Colonic mucosa (tissue), 4 donors: ENCODE data around the gene CHRNB4. TPM values are rescaled to one million over a fixed set of nuclear protein-coding genes. Genes with fewer than 3 reads are reported as not detected.

ENCODE experiments used
- DNase-seq: peaks from one replicate; pipeline ENCODE4 v3.0.0-alpha.2; 2020
- H3K27ac ChIP-seq: fragments of 200-600 bp; one replicate; pipeline ENCODE4 v1.8.0; 2021
- H3K27me3 ChIP-seq: fragments of 200-600 bp; one replicate; pipeline ENCODE4 v1.8.0; 2021
- H3K36me3 ChIP-seq: fragments of 200-600 bp; one replicate; pipeline ENCODE4 v1.8.0; 2021
- H3K4me1 ChIP-seq: fragments of 200-600 bp; one replicate; pipeline ENCODE4 v1.8.0; 2021; ENCODE audit warnings: mild to moderate bottlenecking
- H3K4me3 ChIP-seq: fragments of 200-600 bp; one replicate; pipeline ENCODE4 v1.8.0; 2021
- H3K9ac ChIP-seq, 2 donors: one replicate each; pipeline ENCODE4 v1.7.0; 2013; ENCODE audit warnings: control low read depth in 2 of 2, low read depth in 2 of 2, low read length in 2 of 2
- H3K9me3 ChIP-seq: fragments of 200-600 bp; one replicate; pipeline ENCODE4 v1.8.0; 2021
- CTCF ChIP-seq: fragments of 200-600 bp; IDR thresholded peaks from one replicate; pipeline ENCODE4 v1.8.0; 2022; ENCODE audit warnings: antibody characterized with exemption, mild to moderate bottlenecking
- intact Hi-C: fragments of 100-400 bp; cut with DNase I; formaldehyde crosslinking; loops from one replicate; pipeline ENCODE4 v1.14.1; 2022
- total RNA-seq, 2 donors: library from RNA; stranded (reverse); fragmentation: NEBNext Ultra II Directional in 1 of 2; extraction: Animal tissue kit (Norgen Biotek cat#: 25700) in 1 of 2; gene quantifications; one replicate each; pipeline ENCODE4 v1.2.1, GENCODE V29; 2021
- donor health status: healthy.
- donor health status: DM: no; HTN: no; CAD: no.
- donor health status: DM: no; HTN: no; CAD: no.

Gene CHRNB4
- total RNA-seq, 2 donors from 2014 or later = 0.24 TPM; not detected in 1

- intact Hi-C loops = no loop called here
- Histone ChIP-seq H3K27me3 (no peaks in the 10 kb centered on the region), H3K36me3 (no peaks in the 10 kb centered on the region), H3K9me3 (no peaks in the 10 kb centered on the region), H3K4me3 (no peak overlapping the region), H3K4me1 (no peaks in the 10 kb centered on the region), H3K27ac (no peak overlapping the region), H3K9ac (no peak overlapping the region)
- DNase-seq = no peak
- TF ChIP-seq CTCF = no peak
Observed at GRCh38 chr15:78672285-78673014, 31.4 kb upstream of the CHRNB4 start.

GRCh38 chr15:78671626-78672211 is 30.7 kb upstream of the CHRNB4 start:
- intact Hi-C loops = no loop called here
- no peak overlapping the region for H3K27ac ChIP-seq
- H3K4me1 ChIP-seq = no peaks in the 10 kb centered on the region
- TF ChIP-seq CTCF = no peak
- no peaks in the 10 kb centered on the region for H3K36me3 ChIP-seq
- no peak overlapping the region for H3K4me3 ChIP-seq
- no peaks in the 10 kb centered on the region for H3K9me3 ChIP-seq
- H3K9ac ChIP-seq = no peak overlapping the region
- DNase-seq = no peak
- H3K27me3 ChIP-seq = no peaks in the 10 kb centered on the region

- no peaks in the 10 kb centered on the region for H3K9me3 ChIP-seq
- no peaks in the 10 kb centered on the region for H3K4me1 ChIP-seq
- H3K27me3 ChIP-seq = no peaks in the 10 kb centered on the region
- no peak for TF ChIP-seq CTCF
- DNase-seq = no peak
- no peak overlapping the region for H3K27ac ChIP-seq
- H3K4me3 ChIP-seq = no peak overlapping the region
- no peaks in the 10 kb centered on the region for H3K36me3 ChIP-seq
- no peak overlapping the region for H3K9ac ChIP-seq
- intact Hi-C loops = no loop called here
Observed at GRCh38 chr15:78668987-78669386, 28.0 kb upstream of the CHRNB4 start.

- Histone ChIP-seq H3K27ac (no peak overlapping the region), H3K36me3 (no peaks in the 10 kb centered on the region), H3K9me3 (no peaks in the 10 kb centered on the region), H3K27me3 (no peaks in the 10 kb centered on the region), H3K4me3 (no peak overlapping the region), H3K9ac (no peak overlapping the region), H3K4me1 (no peaks in the 10 kb centered on the region)
- intact Hi-C loops = no loop called here
- no peak for TF ChIP-seq CTCF
- no peak for DNase-seq
Observed at GRCh38 chr15:78667578-78668236, 26.7 kb upstream of the CHRNB4 start.

GRCh38 chr15:78666010-78666409 is 25.0 kb upstream of the CHRNB4 start:
- intact Hi-C loops = no loop called here
- no peak overlapping the region for H3K4me3 ChIP-seq
- H3K27ac ChIP-seq = no peak overlapping the region
- DNase-seq = no peak
- no peaks in the 10 kb centered on the region for H3K36me3 ChIP-seq
- no peaks in the 10 kb centered on the region for H3K27me3 ChIP-seq
- no peaks in the 10 kb centered on the region for H3K9me3 ChIP-seq
- H3K4me1 ChIP-seq = no peaks in the 10 kb centered on the region
- TF ChIP-seq CTCF = no peak
- no peak overlapping the region for H3K9ac ChIP-seq
